HFF-Myc (cell line): Measurements from ENCODE around the gene DEUP1.

Experiments used
- DNase-seq: peaks from one replicate; pipeline ENCODE4 v3.0.0-alpha.2; 2011; ENCODE audit warnings: low read depth; ENCODE audit errors: extremely low read depth
- H3K4me3 ChIP-seq: replicated peaks from 2 replicates; pipeline ENCODE4 v1.5.1; 2011; ENCODE audit warnings: low read depth, mild to moderate bottlenecking, control low read depth, low read length
- TF ChIP-seq, protein P1 (sequence below): IDR thresholded peaks from 2 replicates; pipeline ENCODE4 v1.5.1; 2012; ENCODE audit warnings: mild to moderate bottlenecking, low read depth, low read length, control low read depth; ENCODE audit errors: missing control alignments

The DEUP1 gene

DNA sequence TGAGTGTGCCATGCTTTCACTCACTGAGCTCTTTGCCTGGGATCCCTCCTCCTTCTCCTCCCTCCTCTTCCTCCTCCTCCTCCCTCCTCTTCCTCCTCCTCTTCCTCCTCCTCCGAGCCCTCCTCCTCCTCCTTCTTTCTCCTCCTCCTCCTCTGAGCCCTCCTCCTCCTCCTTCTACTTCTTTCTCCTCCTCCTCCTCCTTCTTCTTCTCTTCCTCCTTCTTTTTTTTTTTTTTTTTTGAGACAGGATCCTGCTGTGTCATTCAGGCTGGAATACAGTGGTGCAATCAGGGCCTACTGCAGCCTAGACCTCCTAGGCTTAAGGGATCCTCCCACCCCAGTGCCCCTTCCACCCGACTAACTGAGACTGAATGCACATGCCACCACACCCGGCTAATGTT is 62.3 kb downstream of the DEUP1 start:
- TF ChIP-seq, protein P1, sequence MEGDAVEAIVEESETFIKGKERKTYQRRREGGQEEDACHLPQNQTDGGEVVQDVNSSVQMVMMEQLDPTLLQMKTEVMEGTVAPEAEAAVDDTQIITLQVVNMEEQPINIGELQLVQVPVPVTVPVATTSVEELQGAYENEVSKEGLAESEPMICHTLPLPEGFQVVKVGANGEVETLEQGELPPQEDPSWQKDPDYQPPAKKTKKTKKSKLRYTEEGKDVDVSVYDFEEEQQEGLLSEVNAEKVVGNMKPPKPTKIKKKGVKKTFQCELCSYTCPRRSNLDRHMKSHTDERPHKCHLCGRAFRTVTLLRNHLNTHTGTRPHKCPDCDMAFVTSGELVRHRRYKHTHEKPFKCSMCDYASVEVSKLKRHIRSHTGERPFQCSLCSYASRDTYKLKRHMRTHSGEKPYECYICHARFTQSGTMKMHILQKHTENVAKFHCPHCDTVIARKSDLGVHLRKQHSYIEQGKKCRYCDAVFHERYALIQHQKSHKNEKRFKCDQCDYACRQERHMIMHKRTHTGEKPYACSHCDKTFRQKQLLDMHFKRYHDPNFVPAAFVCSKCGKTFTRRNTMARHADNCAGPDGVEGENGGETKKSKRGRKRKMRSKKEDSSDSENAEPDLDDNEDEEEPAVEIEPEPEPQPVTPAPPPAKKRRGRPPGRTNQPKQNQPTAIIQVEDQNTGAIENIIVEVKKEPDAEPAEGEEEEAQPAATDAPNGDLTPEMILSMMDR = no peak
- DNase-seq = no peak
- H3K4me3 ChIP-seq = no peak overlapping the region

DNA sequence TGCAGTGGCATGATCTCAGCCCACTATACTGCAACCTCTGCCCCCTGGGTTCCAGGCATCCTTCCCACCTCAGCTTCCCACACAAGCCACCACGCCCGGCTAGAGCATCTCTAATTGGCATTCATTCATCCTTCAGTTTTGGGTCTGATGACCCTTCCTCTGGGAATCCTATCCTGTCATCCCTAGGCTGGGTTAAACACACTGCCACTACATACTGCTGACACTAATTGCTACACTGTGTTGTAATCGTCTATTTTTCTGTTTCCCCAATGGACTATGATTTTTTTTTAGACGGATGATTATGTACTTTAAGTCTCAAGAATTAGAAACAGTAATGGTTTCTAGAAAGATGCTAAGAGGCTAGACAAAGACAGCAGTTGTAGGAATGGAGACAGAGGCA is 62.8 kb downstream of the DEUP1 start:
- DNase-seq = no peak
- H3K4me3 ChIP-seq = no peak overlapping the region
- TF ChIP-seq, protein P1 = no peak

DNA sequence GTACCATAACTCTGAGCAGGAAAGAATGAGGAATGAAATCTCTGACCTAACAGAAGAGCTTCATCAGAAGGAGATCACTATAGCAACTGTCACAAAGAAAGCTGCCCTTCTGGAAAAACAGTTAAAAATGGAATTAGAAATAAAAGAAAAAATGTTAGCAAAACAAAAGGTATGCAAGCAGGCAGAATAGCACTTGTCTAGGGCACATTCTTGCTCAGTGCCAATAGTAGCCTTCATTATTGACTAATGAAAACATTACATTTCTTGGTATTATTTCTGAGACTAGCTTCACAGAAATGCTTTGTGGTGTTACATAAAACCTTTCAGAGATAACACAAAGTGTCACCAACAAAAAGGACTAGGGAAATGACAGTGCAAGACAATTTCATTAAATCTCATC is 63.9 kb downstream of the DEUP1 start:
- TF ChIP-seq, protein P1 = no peak
- H3K4me3 ChIP-seq = no peak overlapping the region
- DNase-seq = no peak

DNA sequence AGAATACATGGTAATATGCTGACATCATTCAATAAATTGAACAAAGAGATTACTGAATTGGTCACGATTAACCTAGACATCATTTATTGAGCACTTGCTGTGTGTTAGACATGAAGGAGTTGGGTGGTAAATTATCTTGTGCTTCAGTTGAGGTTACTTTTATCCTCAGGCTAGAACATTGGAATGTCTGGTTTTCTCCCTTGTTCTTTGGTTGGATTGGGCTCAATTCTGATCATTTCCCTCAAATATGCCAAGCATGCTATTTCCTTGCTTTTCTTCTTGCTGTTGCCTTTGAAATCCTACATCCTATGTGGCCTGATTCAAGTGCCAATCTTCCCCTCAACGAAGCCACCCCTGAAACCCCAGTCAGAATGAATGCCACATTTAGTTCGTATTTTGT is 65.8 kb downstream of the DEUP1 start:
- TF ChIP-seq, protein P1 = no peak
- no peak for DNase-seq

DNA sequence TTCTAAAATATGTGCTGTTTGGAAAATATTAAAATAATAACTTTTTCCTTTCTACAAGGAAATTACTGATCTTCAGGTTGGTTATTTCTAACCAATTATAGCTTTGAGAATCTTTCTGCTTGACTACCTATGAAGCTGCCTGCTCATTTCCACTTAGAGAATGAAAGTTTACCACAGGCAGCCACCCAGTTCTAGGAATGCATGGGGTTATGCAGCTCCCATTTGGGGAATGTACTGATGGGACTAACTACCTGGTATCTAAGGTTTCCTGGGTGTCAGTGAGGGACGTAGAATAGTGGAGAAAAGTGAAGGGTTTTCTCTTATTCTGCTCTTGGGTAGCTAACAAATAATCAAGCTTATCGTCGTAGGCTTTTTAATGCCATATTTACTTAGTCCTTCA is 73.4 kb downstream of the DEUP1 start:
- DNase-seq = no peak
- TF ChIP-seq, protein P1 = no peak
- no peak overlapping the region for H3K4me3 ChIP-seq

More for the DNA sequence above, 65.8 kb downstream of the DEUP1 start:
- no peak overlapping the region for H3K4me3 ChIP-seq

DNA sequence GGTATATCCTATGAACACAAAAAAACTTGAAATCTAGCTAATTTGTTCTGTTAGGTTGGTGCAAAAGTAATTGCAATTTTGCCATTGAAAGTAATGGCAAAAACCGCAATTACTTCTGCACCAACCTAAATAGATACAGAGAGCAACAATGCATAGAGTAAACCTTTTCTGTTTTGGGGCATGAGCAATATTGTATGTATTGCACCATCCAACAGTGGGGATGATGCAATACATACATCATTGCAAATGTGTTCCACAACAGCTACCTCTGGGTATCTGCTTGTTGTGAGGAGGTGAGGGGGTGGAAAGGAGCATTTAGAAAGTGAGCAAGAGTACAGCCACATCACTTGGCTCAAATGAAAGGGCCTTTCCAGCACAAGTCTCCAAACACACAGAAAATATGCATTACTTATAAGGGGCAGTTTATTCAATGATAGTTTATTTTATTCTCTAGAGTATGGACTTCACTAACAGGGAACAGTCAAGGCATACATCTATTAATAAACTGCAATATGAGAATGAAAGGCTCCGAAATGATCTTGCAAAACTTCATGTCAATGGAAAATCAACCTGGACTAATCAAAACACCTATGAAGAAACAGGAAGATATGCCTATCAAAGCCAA is 77.3 kb downstream of the DEUP1 start:
- DNase-seq = no peak
- TF ChIP-seq, protein P1 = no peak
- no peak overlapping the region for H3K4me3 ChIP-seq

DNA sequence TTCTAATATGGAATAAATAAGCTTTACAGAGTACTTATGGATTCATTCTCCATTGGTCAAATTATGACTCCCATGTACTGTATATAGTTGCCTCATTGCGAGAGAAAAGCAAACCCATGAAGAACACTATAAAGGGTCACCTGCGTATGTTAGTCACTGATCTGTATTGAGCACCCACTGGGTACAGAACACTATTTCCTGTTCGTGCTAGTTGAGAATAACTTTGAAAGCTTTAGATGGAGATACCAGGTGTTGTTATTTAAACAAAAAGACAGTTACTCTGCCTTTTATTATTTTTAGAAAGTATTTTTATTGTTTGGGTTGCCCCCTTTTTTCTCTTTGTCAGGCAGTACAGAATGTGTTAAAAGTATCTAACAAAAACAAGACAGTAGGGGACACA is 79.9 kb downstream of the DEUP1 start:
- DNase-seq = no peak
- H3K4me3 ChIP-seq = no peak overlapping the region
- TF ChIP-seq, protein P1 = no peak
